Neural crest cell (in vitro differentiated cells): ENCODE measurements around the gene RAMP1. TPM values are rescaled to one million over a fixed set of nuclear protein-coding genes. Genes with fewer than 3 reads are reported as not detected.
A peak's percentile ranks its signal among the peaks of the same experiment; 100 is the strongest.
"Not testable (repeated sequence)": the region's sequence is repeated elsewhere in the genome, so short reads cannot be mapped to it uniquely, and the experiment has no call there.

Experiments
- DNase-seq: peaks from one replicate; pipeline ENCODE4 v3.0.0; 2021; ENCODE audit warnings: low read depth, mixed read lengths, low spot score
- H3K27ac Mint-ChIP-seq: one replicate; pipeline ENCODE4 v1.8.0; 2021; ENCODE audit warnings: mild to moderate bottlenecking, mixed read lengths; ENCODE audit not compliant: unreplicated experiment
- H3K27me3 Mint-ChIP-seq: 2 replicates; pipeline ENCODE4 v1.8.0; 2021; ENCODE audit warnings: low read depth, mild to moderate bottlenecking, mixed read lengths
- H3K36me3 Mint-ChIP-seq: 2 replicates; pipeline ENCODE4 v1.8.0; 2021; ENCODE audit warnings: low read depth, mild to moderate bottlenecking, mixed read lengths
- H3K4me1 Mint-ChIP-seq: 2 replicates; pipeline ENCODE4 v1.8.0; 2021; ENCODE audit warnings: mixed read lengths
- H3K4me3 Mint-ChIP-seq: one replicate; pipeline ENCODE4 v1.8.0; 2021; ENCODE audit warnings: mild to moderate bottlenecking, mixed read lengths
- H3K9me3 Mint-ChIP-seq: 2 replicates; pipeline ENCODE4 v1.8.0; 2021; ENCODE audit warnings: mixed read lengths
- total RNA-seq: library from RNA; stranded (reverse); gene quantifications from 2 replicates; pipeline ENCODE4 v1.2.1, GENCODE V29; 2021
- TF ChIP-seq, protein P1 (sequence below): fragments of 200-600 bp; sonication (generic); conservative IDR thresholded peaks from 2 replicates; pipeline ENCODE4 v1.5.0; 2021; ENCODE audit warnings: antibody characterized with exemption, mild to moderate bottlenecking

Gene RAMP1
- total RNA-seq, 1 donor from 2014 or later, result 0.58 TPM

DNA sequence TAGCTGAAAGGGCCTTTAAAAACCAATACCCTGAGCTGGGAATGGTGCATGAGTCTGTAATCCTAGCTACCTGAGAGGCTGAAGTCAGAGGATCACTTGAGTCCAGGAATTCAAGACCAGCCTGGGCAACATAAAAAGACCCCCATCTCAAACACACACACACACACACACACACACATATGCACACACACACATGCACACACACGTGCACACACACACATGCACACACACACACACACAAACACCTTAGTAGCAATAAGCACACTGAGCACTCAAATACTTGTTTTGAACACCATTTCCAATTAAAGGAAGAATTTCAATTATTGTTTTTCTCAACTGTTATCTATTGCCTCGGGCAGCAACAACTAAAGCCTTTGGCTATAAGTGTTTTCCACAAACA is 81.8 kb downstream of the RAMP1 start:
- TF ChIP-seq, protein P1, sequence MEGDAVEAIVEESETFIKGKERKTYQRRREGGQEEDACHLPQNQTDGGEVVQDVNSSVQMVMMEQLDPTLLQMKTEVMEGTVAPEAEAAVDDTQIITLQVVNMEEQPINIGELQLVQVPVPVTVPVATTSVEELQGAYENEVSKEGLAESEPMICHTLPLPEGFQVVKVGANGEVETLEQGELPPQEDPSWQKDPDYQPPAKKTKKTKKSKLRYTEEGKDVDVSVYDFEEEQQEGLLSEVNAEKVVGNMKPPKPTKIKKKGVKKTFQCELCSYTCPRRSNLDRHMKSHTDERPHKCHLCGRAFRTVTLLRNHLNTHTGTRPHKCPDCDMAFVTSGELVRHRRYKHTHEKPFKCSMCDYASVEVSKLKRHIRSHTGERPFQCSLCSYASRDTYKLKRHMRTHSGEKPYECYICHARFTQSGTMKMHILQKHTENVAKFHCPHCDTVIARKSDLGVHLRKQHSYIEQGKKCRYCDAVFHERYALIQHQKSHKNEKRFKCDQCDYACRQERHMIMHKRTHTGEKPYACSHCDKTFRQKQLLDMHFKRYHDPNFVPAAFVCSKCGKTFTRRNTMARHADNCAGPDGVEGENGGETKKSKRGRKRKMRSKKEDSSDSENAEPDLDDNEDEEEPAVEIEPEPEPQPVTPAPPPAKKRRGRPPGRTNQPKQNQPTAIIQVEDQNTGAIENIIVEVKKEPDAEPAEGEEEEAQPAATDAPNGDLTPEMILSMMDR, result no peak
- no peaks in the 10 kb centered on the region for H3K27me3 Mint-ChIP-seq
- no peak overlapping the region for H3K27ac Mint-ChIP-seq
- no peaks in the 10 kb centered on the region for H3K36me3 Mint-ChIP-seq
- no peak for DNase-seq
- no peaks in the 10 kb centered on the region for H3K4me1 Mint-ChIP-seq
- peaks cover 5% of the 10 kb centered on the region for H3K9me3 Mint-ChIP-seq
- no peak overlapping the region for H3K4me3 Mint-ChIP-seq

DNA sequence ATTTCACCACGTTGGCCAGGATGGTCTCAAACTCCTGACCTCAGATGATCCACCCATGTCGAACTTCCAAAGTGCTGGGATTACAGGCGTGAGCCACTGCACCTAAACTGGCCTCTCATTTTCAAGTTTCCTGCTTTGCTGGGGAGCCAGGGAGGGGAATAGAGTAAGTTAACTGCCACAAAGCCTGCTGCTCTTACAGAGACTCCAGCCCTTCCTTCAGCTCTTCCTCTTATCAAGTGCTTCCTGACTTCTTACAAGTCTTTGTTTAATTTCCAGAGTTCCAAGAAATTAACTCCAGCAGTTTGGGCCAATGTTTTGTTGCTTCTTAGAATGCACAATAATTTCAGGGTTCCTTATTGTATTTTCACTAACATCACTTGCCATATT is 83.1 kb downstream of the RAMP1 start:
- Mint-ChIP-seq H3K27ac (no peak overlapping the region), H3K4me1 (no peaks in the 10 kb centered on the region), H3K27me3 (peaks cover 3% of the 10 kb centered on the region), H3K36me3 (no peaks in the 10 kb centered on the region), H3K9me3 (peaks cover 5% of the 10 kb centered on the region), H3K4me3 (no peak overlapping the region)
- DNase-seq, result no peak
- TF ChIP-seq, protein P1, result no peak

GRCh38 chr2:237943395-237944094 is 84.1 kb downstream of the RAMP1 start:
- H3K9me3 Mint-ChIP-seq, result peaks cover 5% of the 10 kb centered on the region
- no peak overlapping the region for H3K27ac Mint-ChIP-seq
- TF ChIP-seq, protein P1, result no peak
- H3K27me3 Mint-ChIP-seq, result peaks cover 3% of the 10 kb centered on the region
- H3K36me3 Mint-ChIP-seq, result no peaks in the 10 kb centered on the region
- no peak for DNase-seq
- H3K4me1 Mint-ChIP-seq, result no peaks in the 10 kb centered on the region
- no peak overlapping the region for H3K4me3 Mint-ChIP-seq

DNA sequence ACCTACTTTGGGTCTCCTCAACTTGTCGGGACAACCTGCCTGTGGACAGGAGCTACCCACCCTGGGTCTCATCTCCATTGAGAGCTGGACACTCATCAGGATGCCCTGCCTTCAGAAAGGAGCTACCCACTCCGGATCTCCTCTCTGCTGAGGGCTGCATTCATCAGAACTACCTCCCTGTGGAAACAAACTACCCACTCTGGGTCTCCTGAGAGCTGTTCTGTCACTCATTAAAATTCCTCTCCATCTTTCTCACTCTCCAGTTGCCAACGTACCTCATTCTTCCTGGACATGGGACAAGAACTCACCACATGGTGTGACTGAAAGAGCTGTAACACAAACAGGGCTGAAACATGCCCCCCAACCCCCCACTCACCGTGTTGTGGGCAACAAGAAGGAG is 84.9 kb downstream of the RAMP1 start:
- Mint-ChIP-seq H3K27ac (no peak overlapping the region), H3K36me3 (no peaks in the 10 kb centered on the region), H3K4me1 (no peaks in the 10 kb centered on the region), H3K9me3 (peaks cover 5% of the 10 kb centered on the region), H3K27me3 (peaks cover 3% of the 10 kb centered on the region), H3K4me3 (no peak overlapping the region)
- TF ChIP-seq, protein P1, result no peak
- no peak for DNase-seq

DNA sequence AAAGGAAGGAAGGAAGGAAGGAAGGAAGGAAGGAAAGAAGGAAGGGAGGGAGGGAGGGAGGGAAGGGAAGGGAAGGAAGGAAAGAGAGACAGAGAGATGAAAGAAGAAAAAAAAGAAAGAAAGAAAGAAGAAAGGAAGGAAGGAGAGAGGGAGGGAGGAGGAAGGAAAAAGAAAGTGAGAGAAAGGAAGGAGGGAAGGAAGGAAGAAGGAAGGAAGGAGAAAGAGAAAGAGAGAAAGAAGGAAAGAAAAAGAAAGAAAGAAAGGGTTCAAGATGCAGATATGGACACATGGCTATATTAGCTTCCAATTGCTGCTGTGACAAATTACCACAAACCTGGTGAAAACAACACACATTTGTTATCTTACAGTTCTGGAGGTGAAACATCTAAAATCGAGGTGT is 87.0 kb downstream of the RAMP1 start:
- TF ChIP-seq, protein P1, result no peak
- H3K9me3 Mint-ChIP-seq, result peaks cover 5% of the 10 kb centered on the region
- H3K4me3 Mint-ChIP-seq, result no peak overlapping the region
- DNase-seq, result no peak
- H3K4me1 Mint-ChIP-seq, result no peaks in the 10 kb centered on the region
- peaks cover 5% of the 10 kb centered on the region for H3K27me3 Mint-ChIP-seq
- no peaks in the 10 kb centered on the region for H3K36me3 Mint-ChIP-seq
- H3K27ac Mint-ChIP-seq, result no peak overlapping the region

DNA sequence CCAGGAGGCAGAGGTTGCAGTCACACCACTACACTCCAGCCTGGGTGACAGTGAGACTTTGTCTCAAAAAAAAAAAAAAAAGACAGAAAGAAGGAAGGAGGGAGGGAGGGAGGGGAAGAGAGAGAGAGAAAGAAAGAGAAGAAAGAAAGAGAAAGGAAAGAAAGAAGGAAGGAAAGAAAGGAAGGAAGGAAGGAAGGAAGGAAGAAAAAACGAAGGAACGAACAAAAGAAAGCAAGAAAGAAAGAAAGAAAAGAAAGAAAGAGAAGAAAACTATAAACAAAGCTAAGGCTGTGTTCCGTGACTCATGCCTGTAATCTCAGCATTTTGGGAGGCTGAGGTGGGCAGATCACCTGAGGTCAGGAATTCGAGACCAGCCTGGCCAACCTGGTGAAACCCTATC is 91.9 kb downstream of the RAMP1 start:
- H3K4me1 Mint-ChIP-seq, H3K4me3 Mint-ChIP-seq, DNase-seq, H3K9me3 Mint-ChIP-seq, H3K36me3 Mint-ChIP-seq: not testable (repeated sequence)
- Mint-ChIP-seq H3K27me3 (peaks cover 31% of the 10 kb centered on the region), H3K27ac (peak overlapping the region; percentile 43)
